AG09309 (cell line): ENCODE data around the gene ADGRG4.

Source experiments
- DNase-seq: peaks from one replicate; pipeline ENCODE4 v3.0.0-alpha.2; 2010; ENCODE audit warnings: low read depth
- H3K4me3 ChIP-seq: 2 replicates; pipeline ENCODE4 v1.5.1; 2011; ENCODE audit warnings: mild to moderate bottlenecking, low read depth, low read length, moderate library complexity; ENCODE audit not compliant: control insufficient read depth
- CTCF ChIP-seq: IDR thresholded peaks from 2 replicates; pipeline ENCODE4 v1.5.1; 2011; ENCODE audit warnings: mild to moderate bottlenecking, low read depth, low read length, inconsistent platforms; ENCODE audit not compliant: insufficient read depth, control insufficient read depth; ENCODE audit errors: missing control alignments

The ADGRG4 gene

GRCh38 chrX:136447968-136448367 lies 147.2 kb downstream of the ADGRG4 start:
- no peak for TF ChIP-seq CTCF
- no peak overlapping the region for H3K4me3 ChIP-seq
- no peak for DNase-seq

GRCh38 chrX:136450050-136450830 lies 149.5 kb downstream of the ADGRG4 start:
- H3K4me3 ChIP-seq, result no peak overlapping the region
- no peak for DNase-seq
- no peak for TF ChIP-seq CTCF

GRCh38 chrX:136452614-136453013 lies 151.9 kb downstream of the ADGRG4 start:
- no peak for TF ChIP-seq CTCF
- H3K4me3 ChIP-seq, result no peak overlapping the region

GRCh38 chrX:136453114-136453513 lies 152.4 kb downstream of the ADGRG4 start:
- no peak overlapping the region for H3K4me3 ChIP-seq
- no peak for DNase-seq
- no peak for TF ChIP-seq CTCF

More at GRCh38 chrX:136452614-136453013, 151.9 kb downstream of the ADGRG4 start:
- no peak for DNase-seq

DNA sequence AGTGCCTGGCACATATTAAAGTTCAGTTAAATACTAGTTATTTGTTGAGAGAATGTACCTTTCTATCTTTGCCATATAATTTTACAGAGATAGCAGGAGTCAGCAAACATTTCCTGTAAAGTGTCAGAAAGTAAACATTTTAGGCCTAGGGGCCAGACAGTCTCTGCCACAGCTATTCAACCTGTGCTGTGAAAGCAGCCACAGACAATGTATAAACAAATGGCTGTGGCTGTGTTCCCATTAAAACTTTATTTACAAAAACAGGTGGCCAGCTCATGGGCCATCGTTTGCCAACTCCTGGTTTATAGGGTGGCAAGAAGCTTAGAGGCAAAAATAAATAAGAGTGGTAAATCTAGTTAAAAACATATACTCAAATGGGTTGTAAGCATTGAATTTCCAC lies 153.0 kb downstream of the ADGRG4 start:
- no peak for DNase-seq
- no peak for TF ChIP-seq CTCF
- no peak overlapping the region for H3K4me3 ChIP-seq

DNA sequence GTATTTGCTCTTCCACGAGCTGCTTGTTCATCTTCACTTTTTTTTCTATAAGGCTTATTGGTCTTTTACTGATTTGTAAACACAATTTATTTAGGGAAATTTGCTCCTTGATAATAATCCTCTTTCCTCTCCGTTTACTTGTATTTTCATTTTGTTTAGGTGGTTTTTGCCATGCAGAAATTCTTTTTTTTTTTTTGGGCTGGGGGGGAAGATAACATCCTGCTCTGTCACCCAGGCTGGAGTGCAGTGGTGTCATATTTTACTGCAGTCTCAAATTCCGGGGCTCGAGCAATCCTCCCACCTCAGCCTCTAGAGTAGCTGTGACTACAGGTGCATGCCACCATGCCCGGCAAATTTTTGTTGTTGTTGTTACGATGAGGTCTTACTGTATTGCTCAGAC lies 155.4 kb downstream of the ADGRG4 start:
- no peak for TF ChIP-seq CTCF
- no peak for DNase-seq
- no peak overlapping the region for H3K4me3 ChIP-seq
